K562 (cell line): Measurements from ENCODE around the gene MPRIP. TPM values are rescaled to one million over a fixed set of nuclear protein-coding genes. Genes with fewer than 3 reads are reported as not detected.

Experiments used
- ATAC-seq: fragments of 200-7000 bp; cut with Tn5 transposase; 3 replicates; pipeline ENCODE4 v1.9.1; 2020; ENCODE audit warnings: moderate library complexity
- BruUV-seq: library from RNA; stranded (reverse); fragments of 400-500 nt; replicated peaks from 2 replicates; lab custom pipeline; 2021; lab: Mats Ljungman, UMichigan
- CTCF ChIA-PET: fragments of 300-600 bp; formaldehyde crosslinking; extraction: SDS; loops from one replicate; lab custom pipeline; 2021; ENCODE audit warnings: low intra/inter-chr PET ratio; lab: Yijun Ruan, JAX
- POLR2A ChIA-PET: fragments of 300-600, 350-650 bp; sonication (Branson Sonifier 250); formaldehyde crosslinking; extraction: SDS; loops from one replicate; lab custom pipeline; 2021; ENCODE audit warnings: antibody characterized with exemption, inconsistent platforms; lab: Yijun Ruan, JAX
- DNase-seq, 4 experiments: peaks; one replicate each; pipeline versions ENCODE4 v3.0.0 to v3.0.0-alpha.2; 2011 to 2018; ENCODE audit warnings: low spot score in 3 of 4, mixed read lengths in 3 of 4; ENCODE audit errors: extremely low read depth in 1 of 4
- FAIRE-seq: peaks from 2 replicates; lab custom pipeline; 2011; peaks lifted over from hg19 to GRCh38; lab: Jason Lieb, UNC
- H2AFZ ChIP-seq: 2 replicates; pipeline ENCODE4 v1.6.0; 2011; ENCODE audit warnings: low read depth, low read length, control low read depth, inconsistent platforms
- H3K27ac ChIP-seq: fragments of 200-600 bp; 3 replicates; pipeline ENCODE4 v1.8.0; 2011; ENCODE audit warnings: low read depth, mild to moderate bottlenecking, control low read depth, inconsistent platforms, low read length, moderate library complexity, mixed read lengths; ENCODE audit errors: extremely low read depth
- H3K27me3 ChIP-seq, 2 experiments: fragments of 300-600 bp in 1 of 2; 2 replicates in 1 of 2; 3 replicates in 1 of 2; pipeline versions ENCODE4 v1.6.0 to v1.8.0; 2011; ENCODE audit warnings: inconsistent platforms in 2 of 2, low read length in 2 of 2, mild to moderate bottlenecking in 1 of 2, mixed read lengths in 1 of 2, moderate library complexity in 1 of 2; ENCODE audit not compliant: control insufficient read depth in 2 of 2, insufficient read depth in 2 of 2
- H3K36me3 ChIP-seq: fragments of 300-600 bp; 3 replicates; pipeline ENCODE4 v1.8.0; 2011; ENCODE audit warnings: mild to moderate bottlenecking, low read length, inconsistent platforms; ENCODE audit not compliant: control insufficient read depth, insufficient read depth
- H3K4me1 ChIP-seq, 2 experiments: fragments of 200-600 bp in 1 of 2; replicated peaks in 1 of 2; 2 replicates in 1 of 2; 3 replicates in 1 of 2; pipeline versions ENCODE4 v1.5.1 to v1.8.0; 2011; ENCODE audit warnings: inconsistent platforms in 2 of 2, low read length in 2 of 2, mild to moderate bottlenecking in 1 of 2, mixed read lengths in 1 of 2, moderate library complexity in 1 of 2; ENCODE audit not compliant: control insufficient read depth in 2 of 2, insufficient read depth in 2 of 2
- H3K4me2 ChIP-seq: 2 replicates; pipeline ENCODE4 v1.6.1; 2011; ENCODE audit warnings: low read length, control low read depth, inconsistent platforms, mixed read lengths; ENCODE audit not compliant: insufficient read depth
- H3K4me3 ChIP-seq: fragments of 200-600 bp; sonication (generic), shearing (Covaris generic); 2 replicates; pipeline ENCODE4 v1.5.1; 2016; ENCODE audit warnings: control low read depth, inconsistent platforms
- H3K79me2 ChIP-seq: fragments of 200-600 bp; 3 replicates; pipeline ENCODE4 v1.8.0; 2011; ENCODE audit warnings: low read length, inconsistent platforms; ENCODE audit not compliant: control insufficient read depth, insufficient read depth
- H3K9ac ChIP-seq, 2 experiments: 2 replicates each; pipeline versions ENCODE4 v1.6.0 to v1.6.1; 2011; ENCODE audit warnings: low read depth in 2 of 2, low read length in 2 of 2, control low read depth in 1 of 2, inconsistent platforms in 1 of 2, mild to moderate bottlenecking in 1 of 2, mixed read lengths in 1 of 2; ENCODE audit not compliant: insufficient read depth in 1 of 2
- H3K9me1 ChIP-seq: one replicate; pipeline ENCODE4 v1.6.0; 2011; ENCODE audit warnings: inconsistent platforms, mild to moderate bottlenecking, low read length, moderate library complexity; ENCODE audit not compliant: control insufficient read depth, insufficient read depth
- H3K9me3 ChIP-seq: replicated peaks from 2 replicates; pipeline ENCODE4 v1.5.1; 2011; ENCODE audit warnings: low read depth, low read length, inconsistent platforms; ENCODE audit not compliant: control insufficient read depth, insufficient read depth
- H4K20me1 ChIP-seq: replicated peaks from 2 replicates; pipeline ENCODE4 v1.6.1; 2011; ENCODE audit warnings: low read length, inconsistent platforms, mixed read lengths; ENCODE audit not compliant: control insufficient read depth, insufficient read depth
- CSDE1 ChIP-seq, 2 experiments: fragments of 450-650 bp; IDR thresholded peaks; 2 replicates each; pipeline ENCODE4 v1.6.1; 2016; ENCODE audit warnings: mild to moderate bottlenecking in 1 of 2
- GATA2 ChIP-seq: sonication (generic); formaldehyde crosslinking; IDR thresholded peaks from 2 replicates; pipeline ENCODE4 v1.4.0; 2020; ENCODE audit warnings: mild to moderate bottlenecking, missing genetic modification reagents
- ILF3 ChIP-seq: fragments of 450-650 bp; IDR thresholded peaks from 2 replicates; pipeline ENCODE4 v1.6.1; 2018; ENCODE audit warnings: antibody characterized with exemption, mild to moderate bottlenecking, moderate library complexity, borderline replicate concordance
- PPARD ChIP-seq: fragments of 250-450 bp; sonication (Bioruptor Pico); IDR thresholded peaks from 2 replicates; pipeline ENCODE4 v1.8.0; 2022; ENCODE audit warnings: inconsistent platforms, mild to moderate bottlenecking, moderate library complexity
- TBL1XR1 ChIP-seq, 2 experiments: IDR thresholded peaks; 2 replicates each; pipeline ENCODE4 v1.6.1; 2012; ENCODE audit warnings: improper control_type of control experiment in 2 of 2, low read length in 2 of 2, mild to moderate bottlenecking in 1 of 2
- ZFP36 ChIP-seq: fragments of 150-350 bp; IDR thresholded peaks from 2 replicates; pipeline ENCODE4 v1.6.1; 2018; ENCODE audit warnings: low read length, low read depth; ENCODE audit not compliant: partially characterized antibody
- WGBS: fragments of 100-300 bp; shearing (Covaris generic); methylation state at CpG from one replicate; pipeline ENCODE4 v1.1.6; 2016; ENCODE audit warnings: low coverage, mixed read lengths; ENCODE audit not compliant: insufficient coverage; ENCODE audit errors: missing lambda C conversion rate; 5-methylcytosine and 5-hydroxymethylcytosine counted together
- in situ Hi-C: fragments of 300-500 bp; cut with MboI; formaldehyde crosslinking; loops from 4 replicates; pipeline ENCODE4 v1.15.0; 2018; ENCODE audit warnings: inconsistent platforms, mixed read lengths
- intact Hi-C: fragments of 100-400 bp; cut with micrococcal nuclease; formaldehyde crosslinking; loops from 2 replicates; pipeline ENCODE4 v1.14.2; 2022
- polyA plus RNA-seq, 8 experiments: library from polyadenylated mRNA; depleted of rRNA in 4 of 8; stranded (reverse) in 5 of 8; unstranded in 3 of 8; fragments of >200 nt; fragmentation: Nextera tagmentation in 2 of 8; fragmentation: Illumina TruSeq in 1 of 8; extraction: Ambion mirVana in 2 of 8; extraction: Trizol in 1 of 8; gene quantifications; 2 replicates each; pipeline versions ENCODE4 v1.2.1 to v1.2.3, GENCODE V29; 2011 to 2014; ENCODE audit warnings: inconsistent platforms in 1 of 8, missing spikeins in 1 of 8
- total RNA-seq, 7 experiments: library from RNA; depleted of rRNA in 6 of 7; stranded (reverse); fragments of >200 nt in 6 of 7; fragmentation: Illumina TruSeq in 2 of 7; extraction: Trizol in 2 of 7; gene quantifications; 2 replicates each; pipeline versions ENCODE4 v1.2.1 to v1.2.3, GENCODE V29; 2011 to 2021; ENCODE audit warnings: low replicate concordance in 1 of 7
- TF ChIP-seq, protein P1 (sequence below): IDR thresholded peaks from 2 replicates; pipeline ENCODE4 v1.6.1; 2016; ENCODE audit warnings: missing genetic modification characterization, missing compliant biosample characterization
- TF ChIP-seq, protein P2 (sequence below), 2 experiments: fragments of 150-350 bp in 1 of 2; IDR thresholded peaks; 2 replicates each; pipeline ENCODE4 v1.6.1; 2012 to 2016; ENCODE audit warnings: low read depth in 2 of 2, low read length in 2 of 2, mild to moderate bottlenecking in 1 of 2, moderate library complexity in 1 of 2
- TF ChIP-seq, protein P3 (sequence below): fragments of 450-650 bp; IDR thresholded peaks from 2 replicates; pipeline ENCODE4 v1.6.1; 2018; ENCODE audit not compliant: partially characterized antibody
- TF ChIP-seq, protein P4 (sequence below): fragments of 200-800 bp; sonication (Bioruptor generic); IDR thresholded peaks from 2 replicates; pipeline ENCODE4 v1.6.1; 2017; ENCODE audit warnings: missing genetic modification characterization, missing compliant biosample characterization

MPRIP gene
- total and polyA plus RNA-seq, 9 of the 15 experiments (the other 6 are each of a cell fraction or from before 2014, with no cell fraction given), result 10.0 to 72.6 (median 30.1) TPM

DNA sequence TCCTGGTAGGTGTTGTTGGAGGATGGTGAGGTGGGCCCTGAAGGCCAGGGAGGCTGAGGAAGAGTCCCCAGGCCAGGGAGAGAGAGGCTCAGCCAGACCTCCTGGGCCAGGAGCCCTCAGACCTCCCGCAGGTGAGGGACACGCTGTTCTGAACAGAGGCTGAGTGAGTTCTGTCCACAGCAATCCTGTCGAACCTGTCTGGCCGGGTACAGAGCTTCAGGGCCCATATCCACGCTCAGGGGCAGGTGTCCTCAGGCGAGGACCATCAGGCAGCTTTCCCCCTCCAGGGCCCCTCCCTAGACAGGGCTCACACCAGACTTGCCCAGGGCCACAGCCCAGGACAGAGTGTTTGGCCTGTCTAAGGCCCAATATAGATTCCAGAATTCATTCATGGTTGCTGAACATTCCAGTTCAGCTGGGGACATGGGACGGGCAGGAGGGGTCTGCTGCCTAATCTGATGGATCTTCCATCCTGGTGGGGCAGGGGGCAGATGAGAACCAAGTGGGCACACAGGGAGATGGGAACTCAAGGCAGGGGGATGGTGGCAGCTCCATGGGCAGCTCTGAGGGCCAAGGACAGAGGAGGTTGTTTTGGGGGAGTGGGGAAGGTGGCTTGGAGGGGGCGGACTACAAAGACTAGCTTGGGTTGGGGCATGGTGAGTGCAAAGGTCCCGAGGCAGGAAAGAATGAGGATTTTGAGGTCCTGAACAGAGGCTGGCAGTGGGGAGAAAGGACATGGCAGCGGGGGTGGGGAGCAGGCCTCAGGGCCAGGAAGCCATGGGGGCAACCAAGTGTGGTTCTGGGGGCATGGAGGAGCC lies 23.4 kb upstream of the MPRIP start:
- no peak overlapping the region for H3K4me2 ChIP-seq
- peaks cover 5 to 8% of the 10 kb centered on the region in 2 experiments; a peak in 4 of 5 replicates for H3K4me1 ChIP-seq
- no peak overlapping the region for H2AFZ ChIP-seq
- no peak for TF ChIP-seq GATA2 (CRISPR knock-in tag)
- TF ChIP-seq CSDE1 (IDR thresholded peaks at IDR 0.05), result no peak
- TF ChIP-seq, protein P1, sequence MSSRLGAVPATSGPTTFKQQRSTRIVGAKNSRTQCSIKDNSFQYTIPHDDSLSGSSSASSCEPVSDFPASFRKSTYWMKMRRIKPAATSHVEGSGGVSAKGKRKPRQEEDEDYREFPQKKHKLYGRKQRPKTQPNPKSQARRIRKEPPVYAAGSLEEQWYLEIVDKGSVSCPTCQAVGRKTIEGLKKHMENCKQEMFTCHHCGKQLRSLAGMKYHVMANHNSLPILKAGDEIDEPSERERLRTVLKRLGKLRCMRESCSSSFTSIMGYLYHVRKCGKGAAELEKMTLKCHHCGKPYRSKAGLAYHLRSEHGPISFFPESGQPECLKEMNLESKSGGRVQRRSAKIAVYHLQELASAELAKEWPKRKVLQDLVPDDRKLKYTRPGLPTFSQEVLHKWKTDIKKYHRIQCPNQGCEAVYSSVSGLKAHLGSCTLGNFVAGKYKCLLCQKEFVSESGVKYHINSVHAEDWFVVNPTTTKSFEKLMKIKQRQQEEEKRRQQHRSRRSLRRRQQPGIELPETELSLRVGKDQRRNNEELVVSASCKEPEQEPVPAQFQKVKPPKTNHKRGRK (tag), result no peak
- TF ChIP-seq, protein P2, sequence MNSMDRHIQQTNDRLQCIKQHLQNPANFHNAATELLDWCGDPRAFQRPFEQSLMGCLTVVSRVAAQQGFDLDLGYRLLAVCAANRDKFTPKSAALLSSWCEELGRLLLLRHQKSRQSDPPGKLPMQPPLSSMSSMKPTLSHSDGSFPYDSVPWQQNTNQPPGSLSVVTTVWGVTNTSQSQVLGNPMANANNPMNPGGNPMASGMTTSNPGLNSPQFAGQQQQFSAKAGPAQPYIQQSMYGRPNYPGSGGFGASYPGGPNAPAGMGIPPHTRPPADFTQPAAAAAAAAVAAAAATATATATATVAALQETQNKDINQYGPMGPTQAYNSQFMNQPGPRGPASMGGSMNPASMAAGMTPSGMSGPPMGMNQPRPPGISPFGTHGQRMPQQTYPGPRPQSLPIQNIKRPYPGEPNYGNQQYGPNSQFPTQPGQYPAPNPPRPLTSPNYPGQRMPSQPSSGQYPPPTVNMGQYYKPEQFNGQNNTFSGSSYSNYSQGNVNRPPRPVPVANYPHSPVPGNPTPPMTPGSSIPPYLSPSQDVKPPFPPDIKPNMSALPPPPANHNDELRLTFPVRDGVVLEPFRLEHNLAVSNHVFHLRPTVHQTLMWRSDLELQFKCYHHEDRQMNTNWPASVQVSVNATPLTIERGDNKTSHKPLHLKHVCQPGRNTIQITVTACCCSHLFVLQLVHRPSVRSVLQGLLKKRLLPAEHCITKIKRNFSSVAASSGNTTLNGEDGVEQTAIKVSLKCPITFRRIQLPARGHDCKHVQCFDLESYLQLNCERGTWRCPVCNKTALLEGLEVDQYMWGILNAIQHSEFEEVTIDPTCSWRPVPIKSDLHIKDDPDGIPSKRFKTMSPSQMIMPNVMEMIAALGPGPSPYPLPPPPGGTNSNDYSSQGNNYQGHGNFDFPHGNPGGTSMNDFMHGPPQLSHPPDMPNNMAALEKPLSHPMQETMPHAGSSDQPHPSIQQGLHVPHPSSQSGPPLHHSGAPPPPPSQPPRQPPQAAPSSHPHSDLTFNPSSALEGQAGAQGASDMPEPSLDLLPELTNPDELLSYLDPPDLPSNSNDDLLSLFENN (IDR thresholded peaks at IDR 0.05; ENCODE audit: low read depth in 2 of 2, low read length in 2 of 2), result no peak
- TF ChIP-seq TBL1XR1 (IDR thresholded peaks at IDR 0.05; ENCODE audit: low read length in 2 of 2), result no peak
- TF ChIP-seq, protein P3, sequence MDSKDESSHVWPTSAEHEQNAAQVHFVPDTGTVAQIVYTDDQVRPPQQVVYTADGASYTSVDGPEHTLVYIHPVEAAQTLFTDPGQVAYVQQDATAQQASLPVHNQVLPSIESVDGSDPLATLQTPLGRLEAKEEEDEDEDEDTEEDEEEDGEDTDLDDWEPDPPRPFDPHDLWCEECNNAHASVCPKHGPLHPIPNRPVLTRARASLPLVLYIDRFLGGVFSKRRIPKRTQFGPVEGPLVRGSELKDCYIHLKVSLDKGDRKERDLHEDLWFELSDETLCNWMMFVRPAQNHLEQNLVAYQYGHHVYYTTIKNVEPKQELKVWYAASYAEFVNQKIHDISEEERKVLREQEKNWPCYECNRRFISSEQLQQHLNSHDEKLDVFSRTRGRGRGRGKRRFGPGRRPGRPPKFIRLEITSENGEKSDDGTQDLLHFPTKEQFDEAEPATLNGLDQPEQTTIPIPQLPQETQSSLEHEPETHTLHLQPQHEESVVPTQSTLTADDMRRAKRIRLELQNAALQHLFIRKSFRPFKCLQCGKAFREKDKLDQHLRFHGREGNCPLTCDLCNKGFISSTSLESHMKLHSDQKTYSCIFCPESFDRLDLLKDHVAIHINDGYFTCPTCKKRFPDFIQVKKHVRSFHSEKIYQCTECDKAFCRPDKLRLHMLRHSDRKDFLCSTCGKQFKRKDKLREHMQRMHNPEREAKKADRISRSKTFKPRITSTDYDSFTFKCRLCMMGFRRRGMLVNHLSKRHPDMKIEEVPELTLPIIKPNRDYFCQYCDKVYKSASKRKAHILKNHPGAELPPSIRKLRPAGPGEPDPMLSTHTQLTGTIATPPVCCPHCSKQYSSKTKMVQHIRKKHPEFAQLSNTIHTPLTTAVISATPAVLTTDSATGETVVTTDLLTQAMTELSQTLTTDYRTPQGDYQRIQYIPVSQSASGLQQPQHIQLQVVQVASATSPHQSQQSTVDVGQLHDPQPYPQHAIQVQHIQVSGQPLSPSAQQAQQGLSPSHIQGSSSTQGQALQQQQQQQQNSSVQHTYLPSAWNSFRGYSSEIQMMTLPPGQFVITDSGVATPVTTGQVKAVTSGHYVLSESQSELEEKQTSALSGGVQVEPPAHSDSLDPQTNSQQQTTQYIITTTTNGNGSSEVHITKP, result no peak
- TF ChIP-seq ZFP36, result no peak
- TF ChIP-seq PPARD (CRISPR knock-in tag), result no peak
- TF ChIP-seq, protein P4, sequence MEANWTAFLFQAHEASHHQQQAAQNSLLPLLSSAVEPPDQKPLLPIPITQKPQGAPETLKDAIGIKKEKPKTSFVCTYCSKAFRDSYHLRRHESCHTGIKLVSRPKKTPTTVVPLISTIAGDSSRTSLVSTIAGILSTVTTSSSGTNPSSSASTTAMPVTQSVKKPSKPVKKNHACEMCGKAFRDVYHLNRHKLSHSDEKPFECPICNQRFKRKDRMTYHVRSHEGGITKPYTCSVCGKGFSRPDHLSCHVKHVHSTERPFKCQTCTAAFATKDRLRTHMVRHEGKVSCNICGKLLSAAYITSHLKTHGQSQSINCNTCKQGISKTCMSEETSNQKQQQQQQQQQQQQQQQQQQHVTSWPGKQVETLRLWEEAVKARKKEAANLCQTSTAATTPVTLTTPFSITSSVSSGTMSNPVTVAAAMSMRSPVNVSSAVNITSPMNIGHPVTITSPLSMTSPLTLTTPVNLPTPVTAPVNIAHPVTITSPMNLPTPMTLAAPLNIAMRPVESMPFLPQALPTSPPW (CRISPR knock-in tag), result no peak
- TF ChIP-seq ILF3, result no peak
- no peaks in the 10 kb centered on the region for H3K36me3 ChIP-seq
- 27% methylated on average over 9 of the region's 10 CpGs for WGBS
- no peaks in the 10 kb centered on the region for H3K9me3 ChIP-seq
- no peaks in the 10 kb centered on the region for H3K9me1 ChIP-seq
- in situ Hi-C loops, result no loop called here
- no peaks in the 10 kb centered on the region for H3K27me3 ChIP-seq
- H4K20me1 ChIP-seq, result no peaks in the 10 kb centered on the region
- no peak overlapping the region for H3K27ac ChIP-seq
- DNase-seq (no peak), ATAC-seq (no peak), FAIRE-seq (no peak)
- intact Hi-C loops, result no loop called here
- BruUV-seq, result no TSS peak
- H3K4me3 ChIP-seq, result no peak overlapping the region
- peak overlapping the region in 1 of 2 experiments; percentile 35; a peak in 1 of 4 replicates for H3K9ac ChIP-seq
- CTCF ChIA-PET, result no interaction called here
- POLR2A ChIA-PET, result interaction anchor here (0.6 kb wide), 1 partner anchor 597 kb away, joined by 5 read pairs; no protein-coding TSS in a partner anchor
- H3K79me2 ChIP-seq, result no peaks in the 10 kb centered on the region
